HL-60/S4 treated with retinoic acid at 250 ng/mL for 4 days and 3 days (cell line): Measurements from ENCODE around the gene CSNK2A3.

Experiments used
- in situ Hi-C: fragments of 300-500 bp; cut with MboI; formaldehyde crosslinking; loops from 2 replicates; pipeline ENCODE4 v1.7.0; 2022; ENCODE audit warnings: low sequenced_read_pairs

CSNK2A3 gene

DNA sequence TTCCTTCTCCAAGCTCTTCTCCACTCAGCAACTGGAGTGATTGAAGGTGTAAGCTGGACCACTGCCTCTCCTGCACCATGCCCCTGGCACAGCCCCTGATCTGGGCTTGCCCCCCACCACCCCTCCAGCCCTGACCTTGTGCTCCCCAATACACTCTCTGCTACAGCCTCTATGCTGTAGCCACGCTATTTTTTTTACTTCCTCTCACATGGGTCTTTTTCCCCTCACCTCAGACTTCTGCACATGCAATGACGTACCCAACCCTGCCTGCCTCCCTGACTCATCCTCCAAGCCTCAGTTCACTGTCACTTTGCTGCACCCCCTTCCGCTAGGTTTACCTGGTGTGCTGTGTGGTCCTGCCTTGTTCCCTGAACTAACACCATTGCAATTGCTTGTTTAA is 9.0 kb downstream of the CSNK2A3 start:
- in situ Hi-C loops: no loop called here

DNA sequence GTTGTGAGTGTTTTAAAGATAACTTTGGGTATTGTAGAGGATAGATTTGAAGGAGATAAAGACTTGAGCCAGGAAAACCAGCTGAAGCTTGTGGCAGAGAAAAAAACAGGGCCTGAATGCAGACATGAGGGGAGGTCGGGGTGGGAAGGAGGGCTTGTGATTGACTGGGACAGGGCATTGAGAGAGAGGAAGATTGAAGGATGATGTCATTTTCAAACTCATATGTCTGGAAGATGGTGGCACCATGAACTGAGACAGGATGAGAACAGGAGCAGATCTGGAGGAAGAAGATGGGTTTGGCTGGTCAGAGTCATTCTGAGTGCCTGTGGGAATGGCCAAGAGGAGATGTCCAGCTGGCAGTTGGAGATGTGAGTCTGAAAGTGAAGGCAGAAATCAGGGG is 14.7 kb downstream of the CSNK2A3 start:
- in situ Hi-C loops: no loop called here

- in situ Hi-C loops: no loop called here
Observed at GRCh38 chr11:11336664-11337063, 16.4 kb downstream of the CSNK2A3 start.

- in situ Hi-C loops: no loop called here
Observed at GRCh38 chr11:11335043-11335442, 18.0 kb downstream of the CSNK2A3 start.

DNA sequence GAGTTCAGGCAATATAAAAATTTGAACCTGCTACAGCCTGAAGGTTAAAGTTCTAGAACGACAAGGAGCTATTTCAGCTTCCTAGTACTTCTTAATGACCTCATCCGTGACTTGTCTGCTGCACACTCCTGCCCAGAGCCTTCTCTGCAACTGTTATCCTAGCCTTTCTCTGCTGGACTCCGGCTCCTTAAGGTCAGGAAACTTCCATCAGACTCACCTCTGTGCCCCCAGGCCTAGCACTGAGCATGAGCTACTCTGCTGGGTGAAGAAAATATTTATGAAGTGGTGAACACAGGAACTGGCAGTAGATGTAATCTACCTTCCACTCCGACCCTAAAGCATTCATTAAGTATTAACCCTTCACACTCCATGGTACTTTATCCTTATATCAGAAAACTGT is 18.4 kb downstream of the CSNK2A3 start:
- in situ Hi-C loops: no loop called here

DNA sequence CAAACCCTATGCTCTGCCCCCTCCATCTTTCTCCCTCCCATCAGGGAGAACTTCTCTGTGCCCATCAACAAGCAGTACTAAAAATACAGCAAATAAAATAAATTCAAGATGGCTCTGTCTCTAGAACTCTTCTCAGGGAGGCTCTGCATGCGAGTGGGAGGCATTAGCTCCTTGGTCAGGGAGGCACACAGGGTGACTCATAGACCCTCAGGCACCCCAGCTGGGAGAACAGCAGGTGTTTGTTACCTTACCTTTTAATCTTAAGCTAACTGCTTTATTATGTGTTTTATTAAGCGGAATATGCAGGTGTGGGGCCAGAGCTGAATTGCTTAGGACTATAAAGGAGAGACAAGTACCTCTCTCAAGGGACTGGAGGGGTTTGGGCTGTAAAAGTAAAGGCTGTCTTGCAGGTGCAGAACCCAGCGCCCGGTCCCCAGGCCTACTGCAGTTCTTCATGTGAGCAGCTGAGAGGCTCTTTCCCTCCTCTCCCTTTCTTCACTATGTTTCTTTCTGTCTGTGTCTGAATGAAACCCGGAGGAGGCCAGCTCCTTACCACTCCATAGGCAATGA is 20.8 kb downstream of the CSNK2A3 start:
- in situ Hi-C loops: no loop called here

GRCh38 chr11:11329062-11329806 is 23.8 kb downstream of the CSNK2A3 start:
- in situ Hi-C loops: no loop called here

DNA sequence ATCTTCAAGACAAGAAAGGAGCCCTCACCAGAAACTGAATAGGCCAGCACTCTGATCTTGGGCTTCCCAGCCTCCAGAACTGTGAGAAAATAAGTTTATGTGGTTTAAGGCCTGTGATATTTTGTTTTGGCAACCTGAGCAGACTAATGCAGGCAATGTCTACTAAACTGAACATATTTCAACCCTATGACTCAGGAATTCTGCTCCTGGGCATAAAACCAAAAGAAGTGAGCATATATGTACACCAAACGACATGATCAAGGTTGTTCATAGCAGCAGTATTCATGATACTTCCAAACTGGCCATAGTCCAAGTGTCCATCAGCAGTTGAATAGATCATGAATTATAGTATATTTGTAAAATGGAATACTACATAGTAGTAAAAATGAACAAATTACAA is 29.0 kb downstream of the CSNK2A3 start:
- in situ Hi-C loops: no loop called here

GRCh38 chr11:11322101-11322500 is 30.9 kb downstream of the CSNK2A3 start:
- in situ Hi-C loops: no loop called here

DNA sequence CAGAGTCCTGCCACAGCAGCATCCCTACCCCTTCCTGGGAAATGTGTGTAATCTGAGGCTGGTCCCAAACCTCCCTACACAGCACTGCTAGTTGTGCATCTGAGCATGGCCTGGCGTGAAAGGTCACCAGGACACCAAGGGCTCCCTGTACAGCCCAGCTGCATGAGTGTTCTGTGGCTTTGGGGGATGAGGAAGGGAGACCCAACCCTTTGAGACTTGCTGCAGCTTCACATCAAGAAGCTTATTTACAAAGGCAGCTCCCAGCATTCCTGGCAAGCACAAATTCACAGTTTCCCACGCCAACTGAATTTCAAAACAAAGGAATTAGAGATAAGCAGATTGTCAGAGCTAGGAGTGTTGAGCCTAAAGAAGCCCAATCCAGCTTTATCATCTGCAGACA is 32.2 kb downstream of the CSNK2A3 start:
- in situ Hi-C loops: no loop called here

- in situ Hi-C loops: no loop called here
Observed at GRCh38 chr11:11318961-11319360, 34.1 kb downstream of the CSNK2A3 start.

GRCh38 chr11:11318461-11318860 is 34.6 kb downstream of the CSNK2A3 start:
- in situ Hi-C loops: no loop called here

GRCh38 chr11:11316651-11317230 is 36.3 kb downstream of the CSNK2A3 start:
- in situ Hi-C loops: no loop called here

DNA sequence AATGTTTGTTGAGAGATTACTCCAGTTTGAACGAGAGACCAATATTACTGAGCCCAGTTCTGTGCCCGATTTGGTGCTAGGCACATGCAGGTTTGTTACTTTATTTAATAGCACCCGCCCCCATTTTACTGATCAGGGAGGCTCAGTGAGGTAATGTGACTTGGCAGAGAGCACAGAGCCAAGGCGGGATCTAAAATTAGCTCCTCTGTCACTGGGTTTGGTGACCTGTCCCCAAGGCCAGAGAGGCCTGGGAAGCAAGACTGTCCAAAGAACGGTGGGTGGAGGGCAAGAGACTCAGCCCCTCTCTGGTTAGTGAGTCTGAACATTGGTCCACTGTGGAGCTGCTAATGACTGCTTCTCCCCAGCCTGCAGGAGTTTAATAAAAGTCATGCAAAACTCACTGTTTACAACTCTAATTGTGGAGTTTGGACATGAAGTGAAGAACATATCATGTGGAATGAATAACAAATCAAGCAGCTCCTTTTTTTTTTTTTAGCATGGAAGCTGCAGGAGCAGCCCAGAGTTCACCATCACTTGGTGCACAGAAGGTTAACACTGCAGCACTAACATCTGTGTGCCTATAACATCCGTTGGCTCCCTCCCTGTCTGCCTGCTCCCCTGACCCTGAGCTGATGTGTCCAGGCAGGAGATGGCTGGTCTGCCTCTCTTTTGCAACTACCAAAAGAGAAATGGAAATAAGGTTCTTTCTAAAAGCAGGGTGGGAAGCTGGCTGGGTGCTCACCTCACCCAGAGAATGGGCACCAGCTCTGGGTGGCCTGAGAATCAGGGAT is 39.0 kb downstream of the CSNK2A3 start:
- in situ Hi-C loops: no loop called here

- in situ Hi-C loops: no loop called here
Observed at GRCh38 chr11:11313426-11313825, 39.6 kb downstream of the CSNK2A3 start.

DNA sequence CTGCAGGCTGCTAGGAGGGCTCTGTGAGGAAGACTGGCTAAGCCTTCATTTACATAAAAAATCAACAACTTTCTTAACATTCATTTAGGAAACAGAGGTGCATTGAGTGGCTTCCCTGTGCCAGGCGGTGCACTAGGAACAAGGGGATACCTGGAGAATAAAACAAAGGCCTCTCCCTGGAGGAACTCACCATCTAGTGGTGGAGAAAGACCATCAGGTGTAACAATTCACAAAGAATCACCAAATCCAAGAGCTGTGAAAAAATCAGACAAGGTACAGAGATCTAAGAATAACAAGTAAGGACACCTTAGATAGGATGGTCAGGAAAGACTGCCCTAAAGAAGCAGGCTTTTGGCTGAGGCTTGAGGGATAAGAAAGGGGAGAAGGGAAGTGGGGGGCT is 40.3 kb downstream of the CSNK2A3 start:
- in situ Hi-C loops: no loop called here

GRCh38 chr11:11311169-11311568 is 41.9 kb downstream of the CSNK2A3 start:
- in situ Hi-C loops: no loop called here

GRCh38 chr11:11309906-11310305 is 43.1 kb downstream of the CSNK2A3 start:
- in situ Hi-C loops: no loop called here

DNA sequence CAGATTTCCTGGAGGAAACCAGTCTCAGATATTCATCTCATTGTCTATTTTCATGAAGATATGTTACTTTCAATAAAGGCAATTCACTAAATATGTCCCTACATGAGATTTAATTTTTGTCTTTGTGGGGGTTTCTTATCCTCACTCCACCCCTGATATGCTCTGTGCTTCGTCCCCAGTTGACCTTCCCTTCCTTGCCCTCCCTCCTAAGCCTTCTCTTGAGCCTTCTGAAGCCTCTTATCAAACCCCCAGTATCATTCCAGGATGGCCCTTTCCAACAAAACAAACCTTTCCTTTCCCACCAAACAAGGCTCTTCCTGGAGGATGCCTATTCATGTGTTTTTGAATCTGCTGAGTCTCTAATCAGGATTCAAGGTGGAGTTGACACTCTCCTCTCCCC is 44.8 kb downstream of the CSNK2A3 start:
- in situ Hi-C loops: no loop called here

DNA sequence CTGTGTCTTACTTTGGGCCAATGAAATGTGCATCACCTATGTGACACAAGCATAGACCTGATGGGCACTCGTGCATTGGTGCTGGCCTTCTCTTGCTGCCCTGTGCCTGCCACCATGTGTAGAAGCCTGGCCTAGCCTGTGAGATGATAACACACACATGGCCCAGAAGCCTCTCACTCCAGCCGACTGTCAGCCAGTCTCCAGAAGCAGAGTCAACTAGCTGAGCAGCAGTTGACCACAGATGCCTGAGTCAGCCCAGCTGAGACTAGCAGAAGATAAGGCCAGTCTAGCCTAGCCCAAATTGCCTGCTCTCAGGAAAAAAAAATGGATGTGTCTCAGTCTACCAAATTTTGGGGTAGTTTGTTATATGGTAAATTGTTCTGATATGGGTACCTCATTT is 46.2 kb downstream of the CSNK2A3 start:
- in situ Hi-C loops: no loop called here

GRCh38 chr11:11304550-11304949 is 48.5 kb downstream of the CSNK2A3 start:
- in situ Hi-C loops: no loop called here

DNA sequence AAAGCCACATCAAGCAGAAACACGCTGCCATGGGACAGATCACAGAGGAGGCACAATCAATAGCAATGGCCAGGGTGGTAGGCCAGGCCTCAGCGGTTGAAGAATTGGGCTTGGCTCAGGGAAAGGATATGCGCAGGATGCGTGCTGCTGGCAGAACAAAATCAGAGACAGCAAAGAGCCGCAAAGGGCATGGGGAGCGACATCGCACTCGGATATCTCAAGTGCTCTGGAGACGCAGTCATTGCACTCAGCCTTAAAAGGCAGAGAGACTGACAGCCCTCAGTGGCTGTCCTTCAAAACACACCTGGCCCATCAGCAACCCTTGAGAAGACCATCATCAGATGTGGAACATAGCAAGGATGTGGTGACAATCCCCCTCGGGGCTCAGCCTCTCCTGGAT is 50.5 kb downstream of the CSNK2A3 start:
- in situ Hi-C loops: no loop called here
